ENCODE results near the gene A4GALT.

DNA sequence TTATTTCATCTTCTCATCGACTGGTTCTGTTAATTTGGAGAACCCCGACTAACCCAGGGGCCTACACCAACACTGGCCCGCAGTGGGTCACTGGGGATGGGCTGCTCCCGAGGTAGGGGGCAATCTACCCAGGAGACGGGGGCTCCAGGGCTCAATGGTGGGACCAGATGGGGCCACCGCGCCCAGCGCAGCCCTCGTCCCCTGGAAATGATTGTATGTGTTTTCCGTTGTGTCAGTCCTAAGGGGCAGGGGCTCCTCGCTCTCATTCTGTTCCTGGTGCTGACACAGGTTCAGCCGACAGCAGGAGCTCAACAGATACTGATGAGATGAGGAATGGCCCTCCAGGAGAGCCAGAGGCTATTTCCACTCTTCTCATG lies 20.7 kb downstream of the A4GALT start:
- TF ChIP-seq, protein P1, sequence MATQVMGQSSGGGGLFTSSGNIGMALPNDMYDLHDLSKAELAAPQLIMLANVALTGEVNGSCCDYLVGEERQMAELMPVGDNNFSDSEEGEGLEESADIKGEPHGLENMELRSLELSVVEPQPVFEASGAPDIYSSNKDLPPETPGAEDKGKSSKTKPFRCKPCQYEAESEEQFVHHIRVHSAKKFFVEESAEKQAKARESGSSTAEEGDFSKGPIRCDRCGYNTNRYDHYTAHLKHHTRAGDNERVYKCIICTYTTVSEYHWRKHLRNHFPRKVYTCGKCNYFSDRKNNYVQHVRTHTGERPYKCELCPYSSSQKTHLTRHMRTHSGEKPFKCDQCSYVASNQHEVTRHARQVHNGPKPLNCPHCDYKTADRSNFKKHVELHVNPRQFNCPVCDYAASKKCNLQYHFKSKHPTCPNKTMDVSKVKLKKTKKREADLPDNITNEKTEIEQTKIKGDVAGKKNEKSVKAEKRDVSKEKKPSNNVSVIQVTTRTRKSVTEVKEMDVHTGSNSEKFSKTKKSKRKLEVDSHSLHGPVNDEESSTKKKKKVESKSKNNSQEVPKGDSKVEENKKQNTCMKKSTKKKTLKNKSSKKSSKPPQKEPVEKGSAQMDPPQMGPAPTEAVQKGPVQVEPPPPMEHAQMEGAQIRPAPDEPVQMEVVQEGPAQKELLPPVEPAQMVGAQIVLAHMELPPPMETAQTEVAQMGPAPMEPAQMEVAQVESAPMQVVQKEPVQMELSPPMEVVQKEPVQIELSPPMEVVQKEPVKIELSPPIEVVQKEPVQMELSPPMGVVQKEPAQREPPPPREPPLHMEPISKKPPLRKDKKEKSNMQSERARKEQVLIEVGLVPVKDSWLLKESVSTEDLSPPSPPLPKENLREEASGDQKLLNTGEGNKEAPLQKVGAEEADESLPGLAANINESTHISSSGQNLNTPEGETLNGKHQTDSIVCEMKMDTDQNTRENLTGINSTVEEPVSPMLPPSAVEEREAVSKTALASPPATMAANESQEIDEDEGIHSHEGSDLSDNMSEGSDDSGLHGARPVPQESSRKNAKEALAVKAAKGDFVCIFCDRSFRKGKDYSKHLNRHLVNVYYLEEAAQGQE (IDR thresholded peaks at IDR 0.05; ENCODE audit: insufficient read depth in 1 of 2, low read depth in 2 of 2, low read length in 1 of 2), result no peak
- TF ChIP-seq POLR2AphosphoS5 (IDR thresholded peaks at IDR 0.05; ENCODE audit: low read depth, low read length), result no peak
